T1000 (cell line): Measurements from ENCODE around the gene GRID1.

Experiments used
- DNase-seq: peaks from one replicate; lab custom pipeline; 2025; ENCODE audit warnings: mixed read lengths; lab: John Stamatoyannopoulos, UW

GRID1 gene

GRCh38 chr10:86169066-86169465 lies 197.5 kb downstream of the GRID1 start:
- no peak for DNase-seq

DNA sequence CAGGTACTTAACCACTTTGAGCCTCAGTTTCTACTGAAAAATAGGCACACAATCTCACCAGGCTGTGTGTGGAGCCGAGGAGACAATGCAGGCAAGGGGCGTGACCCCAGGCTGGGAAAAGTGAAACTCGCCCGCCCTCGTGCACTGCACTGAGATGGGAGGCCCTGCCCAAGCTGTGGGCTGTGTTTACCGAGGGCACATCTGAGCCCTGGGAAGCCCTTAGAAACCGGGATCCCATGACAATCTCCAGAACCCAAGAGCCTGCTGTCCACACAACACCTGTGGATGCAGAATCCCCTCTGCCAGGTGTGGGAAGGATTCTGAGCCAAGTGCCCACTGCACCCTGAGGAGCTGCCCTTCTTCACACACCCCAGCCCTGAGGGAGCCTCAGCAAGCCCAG lies 198.3 kb downstream of the GRID1 start:
- no peak for DNase-seq

DNA sequence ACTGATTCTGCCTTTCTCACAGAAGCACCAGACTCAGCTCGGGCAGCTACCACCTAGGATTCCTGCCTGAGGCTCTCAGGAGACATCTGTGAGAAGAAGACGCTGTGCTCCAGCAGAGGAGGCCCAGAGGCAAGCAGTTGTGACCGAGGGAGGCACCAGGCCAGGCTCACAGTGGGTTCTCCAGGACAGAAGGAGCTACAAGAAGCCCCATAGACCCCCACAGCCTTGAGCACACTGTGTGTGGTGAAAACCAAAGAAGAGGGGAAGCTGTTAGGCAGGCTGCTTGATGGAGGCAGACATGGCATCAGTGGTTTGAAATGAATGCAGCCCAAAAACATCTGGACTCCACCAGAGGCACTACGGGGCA lies 198.8 kb downstream of the GRID1 start:
- no peak for DNase-seq

- DNase-seq = no peak
Observed at GRCh38 chr10:86167121-86167761, 199.4 kb downstream of the GRID1 start.

DNA sequence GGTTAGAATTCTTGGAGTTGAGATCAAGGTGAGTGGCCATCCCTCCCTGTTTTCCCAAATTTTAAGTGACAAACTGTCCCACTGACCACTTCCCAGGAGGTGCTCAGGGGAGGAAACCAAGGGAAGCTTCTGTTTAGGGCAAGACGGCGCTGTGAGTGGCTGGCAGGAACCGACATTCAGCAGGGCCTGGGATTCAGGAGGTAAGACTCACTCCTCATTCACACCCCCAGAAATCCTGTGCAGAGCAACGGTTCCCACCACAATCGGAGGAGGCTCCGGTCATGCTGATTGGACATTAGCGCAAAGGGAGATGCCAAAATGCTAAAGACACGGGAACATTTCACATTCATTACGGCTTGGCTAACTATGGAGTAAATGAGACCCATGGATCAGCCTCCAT lies 200.9 kb downstream of the GRID1 start:
- DNase-seq = no peak

GRCh38 chr10:86164960-86165630 lies 201.5 kb downstream of the GRID1 start:
- no peak for DNase-seq

GRCh38 chr10:86164174-86164774 lies 202.3 kb downstream of the GRID1 start:
- no peak for DNase-seq

DNA sequence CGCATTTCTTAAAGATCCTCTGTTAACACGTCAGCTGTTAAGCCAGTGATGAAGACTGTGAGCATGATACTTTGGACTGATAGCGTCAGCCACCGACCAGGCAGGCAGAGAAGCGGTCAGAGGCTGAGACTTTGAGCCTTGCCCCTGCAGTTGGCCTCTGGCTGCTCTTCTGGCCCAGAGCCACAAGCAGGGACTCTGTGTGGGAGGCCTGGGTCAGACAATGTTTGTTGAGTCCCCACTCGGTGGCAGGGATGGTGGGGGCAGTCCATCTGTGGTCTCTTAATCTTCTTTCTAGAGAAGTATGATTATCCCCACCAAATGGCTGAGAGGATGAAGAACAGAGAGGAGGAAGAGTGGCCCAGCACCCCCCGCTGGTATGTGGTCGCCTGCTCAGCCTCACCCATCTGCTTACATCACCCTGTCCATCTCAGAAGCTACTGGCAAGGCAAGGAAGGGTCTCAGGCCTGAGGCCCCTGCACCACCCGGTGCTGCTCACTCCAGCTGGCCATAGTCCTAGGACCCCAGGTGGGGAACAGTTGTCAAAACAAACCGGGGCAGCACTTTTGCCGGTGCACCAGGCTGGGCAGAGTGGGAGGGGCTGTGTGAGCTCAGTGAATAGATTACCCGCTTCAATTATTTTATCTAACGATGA lies 202.9 kb downstream of the GRID1 start:
- no peak for DNase-seq

- no peak for DNase-seq
Observed at GRCh38 chr10:86162696-86163400, 203.7 kb downstream of the GRID1 start.

DNA sequence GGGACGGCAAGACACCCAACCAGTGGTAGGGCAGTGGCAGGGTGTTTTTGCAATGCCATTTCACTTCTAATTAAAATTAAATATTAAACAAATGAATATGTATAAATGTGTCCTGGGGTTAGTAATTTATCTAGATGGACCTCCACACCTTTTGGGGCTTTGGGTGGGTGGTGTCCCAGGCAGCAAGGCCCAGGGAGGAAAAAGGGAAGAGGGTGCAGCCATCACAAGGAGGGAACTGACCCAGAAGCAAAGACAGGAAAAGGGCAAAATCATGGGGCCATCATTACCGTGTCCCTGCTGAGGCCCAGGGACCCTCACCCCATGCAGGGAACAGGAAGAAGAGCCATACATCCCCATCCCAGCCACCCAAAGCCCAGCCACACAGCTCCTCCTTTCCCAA lies 204.6 kb downstream of the GRID1 start:
- DNase-seq = no peak

- no peak for DNase-seq
Observed at GRCh38 chr10:86160890-86161585, 205.6 kb downstream of the GRID1 start.

- no peak for DNase-seq
Observed at GRCh38 chr10:86159797-86160196, 206.8 kb downstream of the GRID1 start.

DNA sequence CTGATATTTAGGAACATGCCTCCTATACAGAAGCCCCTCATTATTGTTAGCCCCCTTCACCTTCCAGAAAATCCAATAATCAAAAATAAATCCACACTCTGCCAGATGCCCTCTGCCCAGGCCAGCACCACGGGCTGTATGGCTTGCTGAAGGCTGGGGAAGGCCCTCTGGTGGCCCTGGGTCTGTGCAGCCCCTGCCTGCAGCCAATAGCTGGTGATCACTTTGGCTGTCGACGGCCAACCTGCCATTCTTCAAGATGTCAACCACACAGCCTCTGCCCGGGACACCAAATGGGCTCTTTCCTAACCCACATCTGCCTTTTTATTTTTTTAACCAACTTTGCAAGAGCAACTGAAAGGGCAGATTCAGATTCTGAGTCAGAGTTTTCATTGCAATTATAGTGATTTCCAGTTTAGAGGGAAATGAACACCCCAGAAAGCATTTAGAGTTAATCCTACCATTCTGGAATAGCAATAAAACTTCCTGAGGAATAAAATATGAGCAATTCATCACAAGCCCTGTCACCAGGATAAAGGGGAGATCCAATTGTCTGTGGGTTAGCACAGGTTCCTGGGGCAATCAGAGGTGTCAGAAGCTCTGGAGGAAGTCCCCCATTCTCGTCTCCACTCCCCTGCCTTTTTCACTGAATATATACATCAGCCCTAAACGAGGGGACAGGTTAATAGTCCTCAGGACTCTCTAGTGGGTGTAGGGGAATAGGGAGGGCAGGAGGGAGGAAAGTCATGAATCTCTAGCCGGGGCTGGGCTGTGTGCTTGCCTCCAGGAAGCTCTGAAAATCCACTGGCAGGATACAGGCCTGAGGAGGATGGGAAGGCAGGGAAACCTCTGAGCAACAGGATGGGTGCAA lies 211.3 kb downstream of the GRID1 start:
- DNase-seq = no peak

GRCh38 chr10:86153751-86154150 lies 212.8 kb downstream of the GRID1 start:
- no peak for DNase-seq

- no peak for DNase-seq
Observed at GRCh38 chr10:86152911-86153310, 213.7 kb downstream of the GRID1 start.

DNA sequence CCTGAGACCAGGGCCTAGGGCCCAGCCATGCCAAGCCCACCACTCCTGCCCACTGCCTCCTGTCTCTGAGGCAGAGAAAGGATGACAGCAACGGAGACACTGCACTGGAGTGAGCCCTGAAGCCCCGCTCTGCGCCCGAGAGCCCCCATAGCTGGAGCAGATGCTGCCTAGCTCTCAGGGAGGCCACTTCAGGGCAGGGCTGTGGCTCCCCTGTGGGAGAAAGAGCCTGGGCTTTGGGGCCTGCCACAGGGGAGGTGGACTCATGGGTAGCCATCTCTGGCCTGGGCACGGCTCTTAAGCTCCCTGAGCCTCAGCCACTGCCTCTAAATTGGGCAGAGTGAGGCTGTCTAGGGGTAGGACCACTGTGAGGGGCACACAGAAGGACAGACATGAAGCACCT lies 214.2 kb downstream of the GRID1 start:
- DNase-seq = no peak

GRCh38 chr10:86151613-86152012 lies 215.0 kb downstream of the GRID1 start:
- DNase-seq = no peak

- no peak for DNase-seq
Observed at GRCh38 chr10:86149257-86149656, 217.3 kb downstream of the GRID1 start.

DNA sequence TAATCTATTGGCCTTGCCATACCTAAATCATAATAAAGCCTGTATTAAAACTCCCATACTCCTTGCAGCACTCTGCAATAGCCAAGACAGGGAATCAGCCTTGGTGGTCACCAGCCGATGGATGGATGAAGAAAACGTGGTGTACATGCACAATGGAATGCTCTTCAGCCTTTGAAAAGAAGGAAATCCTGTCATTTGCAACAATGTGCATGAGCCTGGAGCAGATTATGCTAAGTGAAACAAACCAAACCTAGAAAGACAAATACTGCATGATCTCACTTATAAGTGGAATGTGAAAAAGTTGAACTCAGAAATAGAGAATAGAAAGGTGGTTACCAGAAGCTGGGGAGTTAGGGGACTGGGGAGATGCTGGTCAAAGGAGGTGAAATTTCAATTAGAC lies 218.5 kb downstream of the GRID1 start:
- no peak for DNase-seq

DNA sequence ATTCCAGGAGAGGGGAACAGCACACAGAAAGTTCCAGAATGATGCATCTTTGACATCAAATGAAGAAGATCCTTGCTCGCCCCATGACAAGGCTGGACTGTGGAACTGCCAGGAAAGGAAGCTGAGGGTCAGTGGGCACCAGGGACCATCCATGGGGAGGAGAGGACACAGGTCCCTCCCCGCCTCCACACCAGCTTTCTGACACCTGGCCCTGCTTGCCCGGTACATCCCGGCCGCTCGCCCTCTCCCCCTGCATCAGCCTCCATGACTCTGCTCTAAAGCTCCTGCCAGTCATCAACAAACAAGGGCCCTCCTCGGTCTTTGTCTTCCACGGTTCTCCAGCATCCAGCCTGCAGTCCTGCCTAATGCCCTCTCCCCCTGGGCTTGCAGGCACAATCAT lies 222.3 kb downstream of the GRID1 start:
- DNase-seq = no peak

- DNase-seq = no peak
Observed at GRCh38 chr10:86141896-86142295, 224.7 kb downstream of the GRID1 start.
